LNCaP clone FGC (cell line): ENCODE measurements around the gene CPSF4L.

Experiments used
- DNase-seq: peaks from one replicate; pipeline ENCODE4 v3.0.0-alpha.2; 2011; ENCODE audit warnings: low read depth
- H3K4me3 ChIP-seq: 2 replicates; pipeline ENCODE4 v1.5.1; 2011; ENCODE audit warnings: mild to moderate bottlenecking, low read depth, low read length, control low read depth
- TF ChIP-seq, protein P1 (sequence below): IDR thresholded peaks from 2 replicates; pipeline ENCODE4 v1.5.1; 2012; ENCODE audit warnings: mild to moderate bottlenecking; ENCODE audit not compliant: control insufficient read depth, insufficient read depth; ENCODE audit errors: extremely low read depth

The CPSF4L gene

DNA sequence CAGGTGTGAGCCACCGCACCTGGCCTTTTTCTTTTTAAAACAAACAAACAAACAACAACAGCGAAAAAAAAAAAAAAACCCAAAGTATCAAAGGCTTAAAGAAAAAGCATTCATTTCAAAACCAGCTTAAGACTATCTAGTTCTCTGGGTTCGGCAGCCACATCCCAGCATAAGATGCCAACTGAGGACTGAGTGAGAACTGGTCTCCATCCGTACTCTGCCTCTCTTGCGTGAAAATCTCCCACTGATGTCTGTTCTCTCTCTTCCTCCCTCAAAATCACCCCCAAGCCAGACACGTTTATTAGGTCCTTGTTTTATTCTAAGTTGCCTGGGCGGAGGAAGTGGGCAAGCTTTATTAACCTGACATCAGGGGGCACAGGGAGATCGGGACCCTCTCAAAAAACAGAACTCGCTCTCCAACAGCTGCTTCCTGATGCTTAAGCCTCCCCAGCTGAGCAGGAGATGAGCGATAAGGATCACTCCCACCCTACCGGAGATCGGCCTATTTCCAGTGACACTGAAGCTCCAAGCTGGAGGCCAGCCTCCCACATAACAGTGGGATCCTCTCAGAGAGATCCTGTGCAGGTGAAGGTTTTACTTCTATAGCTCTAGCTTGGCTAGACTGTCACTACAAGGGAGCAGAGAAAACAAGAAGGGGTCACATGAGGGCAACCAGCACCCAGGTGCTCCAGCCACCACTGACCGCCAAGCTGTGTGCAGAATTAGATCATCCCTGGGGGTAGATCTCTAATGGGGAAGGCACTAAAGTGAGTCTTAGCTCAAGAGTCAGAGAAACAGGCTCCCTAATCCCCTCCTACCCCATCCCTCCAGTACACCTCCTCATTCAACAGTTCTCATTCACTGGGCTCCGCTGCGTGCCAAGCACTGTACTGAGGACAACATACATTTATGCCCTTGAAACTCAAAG, 36.5 kb upstream of the CPSF4L start:
- TF ChIP-seq, protein P1, sequence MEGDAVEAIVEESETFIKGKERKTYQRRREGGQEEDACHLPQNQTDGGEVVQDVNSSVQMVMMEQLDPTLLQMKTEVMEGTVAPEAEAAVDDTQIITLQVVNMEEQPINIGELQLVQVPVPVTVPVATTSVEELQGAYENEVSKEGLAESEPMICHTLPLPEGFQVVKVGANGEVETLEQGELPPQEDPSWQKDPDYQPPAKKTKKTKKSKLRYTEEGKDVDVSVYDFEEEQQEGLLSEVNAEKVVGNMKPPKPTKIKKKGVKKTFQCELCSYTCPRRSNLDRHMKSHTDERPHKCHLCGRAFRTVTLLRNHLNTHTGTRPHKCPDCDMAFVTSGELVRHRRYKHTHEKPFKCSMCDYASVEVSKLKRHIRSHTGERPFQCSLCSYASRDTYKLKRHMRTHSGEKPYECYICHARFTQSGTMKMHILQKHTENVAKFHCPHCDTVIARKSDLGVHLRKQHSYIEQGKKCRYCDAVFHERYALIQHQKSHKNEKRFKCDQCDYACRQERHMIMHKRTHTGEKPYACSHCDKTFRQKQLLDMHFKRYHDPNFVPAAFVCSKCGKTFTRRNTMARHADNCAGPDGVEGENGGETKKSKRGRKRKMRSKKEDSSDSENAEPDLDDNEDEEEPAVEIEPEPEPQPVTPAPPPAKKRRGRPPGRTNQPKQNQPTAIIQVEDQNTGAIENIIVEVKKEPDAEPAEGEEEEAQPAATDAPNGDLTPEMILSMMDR, result no peak
- no peak overlapping the region for H3K4me3 ChIP-seq
- DNase-seq, result no peak

DNA sequence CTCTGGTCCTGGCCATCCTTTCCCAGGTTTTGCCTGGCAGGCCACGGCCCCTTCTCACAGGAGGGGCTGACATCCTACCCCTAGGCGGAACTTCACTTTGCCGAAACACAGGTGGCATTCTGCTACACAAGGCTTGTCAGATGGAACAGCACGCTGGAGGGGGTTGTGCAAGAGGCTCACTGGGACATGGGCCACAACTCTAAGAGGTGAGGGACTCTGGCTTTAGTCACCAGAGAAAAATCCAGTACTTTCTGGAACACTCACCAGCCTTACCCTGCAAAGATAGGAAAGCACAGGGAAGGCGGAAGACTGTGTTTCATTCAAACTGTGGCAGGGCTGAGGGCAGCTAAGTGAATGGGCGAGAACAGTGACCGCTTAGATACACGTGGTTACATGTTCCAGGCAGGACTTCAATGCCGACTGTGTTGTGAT, 31.8 kb upstream of the CPSF4L start:
- DNase-seq, result no peak
- H3K4me3 ChIP-seq, result no peak overlapping the region
- TF ChIP-seq, protein P1, result no peak

DNA sequence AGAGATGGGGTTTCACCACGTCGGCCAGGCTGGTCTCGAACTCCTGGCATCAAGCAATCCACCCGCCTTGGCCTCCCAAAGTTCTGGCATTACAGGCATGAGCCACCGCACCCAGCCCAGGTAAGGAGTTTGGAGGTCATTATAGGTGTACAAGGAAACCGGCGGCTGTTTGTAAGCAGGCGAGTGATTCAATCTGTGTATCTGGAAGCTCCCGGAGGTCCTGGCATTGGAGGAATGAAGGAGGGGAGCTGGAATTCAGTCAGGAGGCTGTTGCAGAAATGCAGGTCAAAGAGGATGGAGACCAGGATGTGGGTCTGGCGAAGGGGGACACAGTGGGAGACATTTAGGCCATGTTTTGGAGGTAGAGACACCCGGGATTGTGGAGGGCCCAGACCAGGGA, 31.4 kb upstream of the CPSF4L start:
- TF ChIP-seq, protein P1, result no peak

DNA sequence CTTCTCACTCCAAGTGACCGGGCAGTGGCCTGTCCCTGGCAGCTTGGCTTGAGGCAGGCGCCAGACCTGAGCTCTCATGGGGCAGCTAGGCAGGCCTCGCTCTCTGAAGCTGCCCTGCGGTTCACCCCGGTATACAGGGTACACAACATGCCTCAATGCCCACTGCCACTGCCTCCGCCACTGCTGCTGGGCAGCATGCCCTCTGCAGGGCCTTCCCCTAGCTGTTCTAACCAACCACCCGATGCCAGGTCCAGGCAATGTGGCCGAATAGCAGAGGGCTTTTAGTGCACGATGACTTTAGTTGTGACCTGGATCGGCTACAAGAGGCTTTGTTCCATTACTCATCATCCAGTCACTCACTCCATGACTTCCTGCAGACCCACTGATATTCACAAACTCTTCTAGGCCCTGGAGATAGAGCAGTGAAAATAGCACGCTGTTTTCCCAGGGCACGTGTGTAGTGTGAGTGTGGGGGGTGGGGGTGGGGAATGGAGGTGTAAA, 30.4 kb upstream of the CPSF4L start:
- no peak overlapping the region for H3K4me3 ChIP-seq
- TF ChIP-seq, protein P1, result no peak
- no peak for DNase-seq

More for the DNA sequence above, 31.4 kb upstream of the CPSF4L start:
- no peak for DNase-seq
- no peak overlapping the region for H3K4me3 ChIP-seq

DNA sequence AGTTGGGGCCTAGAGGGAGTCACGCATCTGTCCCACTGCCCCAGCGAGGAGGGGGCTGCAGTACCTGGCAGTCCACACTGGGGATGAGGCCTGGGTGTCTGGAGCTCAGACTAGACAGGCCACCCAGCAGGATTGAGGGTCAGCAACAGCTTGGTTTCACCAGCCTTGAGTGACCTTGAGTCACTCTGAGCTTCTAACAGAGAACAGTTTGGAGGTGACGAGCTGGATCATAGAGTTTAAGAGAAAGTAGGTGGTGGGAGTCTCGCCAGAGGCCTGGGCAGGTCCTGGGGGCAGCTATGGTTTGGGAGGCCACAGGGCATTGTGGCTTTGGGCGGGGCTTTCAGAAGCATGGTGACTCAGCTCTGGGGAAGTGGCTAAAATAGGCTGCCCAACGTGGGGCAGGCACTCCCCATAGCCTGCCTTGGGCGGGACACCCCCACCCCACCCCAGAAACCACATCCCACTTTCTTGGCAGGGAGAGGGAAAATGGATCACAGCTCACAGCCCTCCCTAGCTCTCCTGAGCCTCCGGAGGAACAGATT, 29.7 kb upstream of the CPSF4L start:
- no peak overlapping the region for H3K4me3 ChIP-seq
- no peak for DNase-seq
- TF ChIP-seq, protein P1, result no peak

GRCh38 chr17:73290399-73291259, 28.9 kb upstream of the CPSF4L start:
- TF ChIP-seq, protein P1, result no peak
- H3K4me3 ChIP-seq, result no peak overlapping the region
- DNase-seq, result no peak
